ENCODE data around the gene SLC23A2. TPM values are rescaled to one million over a fixed set of nuclear protein-coding genes. Genes with fewer than 3 reads are reported as not detected.

SLC23A2 gene
- total RNA-seq, 2 experiments from 2014 or later = 14.3 to 25.7 TPM

GRCh38 chr20:4972506-4973251 is 28.6 kb downstream of the SLC23A2 start:
- Histone ChIP-seq H3K4me2 (ENCODE audit: low read length) (peak overlapping the region; percentile 76), H3K79me2 (ENCODE audit: insufficient read depth, low read depth, low read length) (peaks cover 17% of the 10 kb centered on the region; the same call in 1 of the 2 replicates), H4K20me1 (ENCODE audit: insufficient read depth, low read length) (no peaks in the 10 kb centered on the region), H3K36me3 (ENCODE audit: insufficient read depth, low read length) (peaks cover 30% of the 10 kb centered on the region), H3K9me3 (ENCODE audit: low read length) (no peaks in the 10 kb centered on the region), H3K4me1 (ENCODE audit: insufficient read depth, low read length, poor library complexity, severe bottlenecking) (peaks cover 34% of the 10 kb centered on the region), H2AFZ (ENCODE audit: low read length) (peak overlapping the region; percentile 32; the same call in 1 of the 2 replicates), H3K9me2 (ENCODE audit: insufficient read depth, low read length) (no peaks in the 10 kb centered on the region), H3K4me3 (ENCODE audit: low read depth, low read length, poor library complexity, severe bottlenecking) (peak overlapping the region; percentile 37), H3K27ac (ENCODE audit: low read depth, low read length, poor library complexity, severe bottlenecking) (no peak overlapping the region)
- POLR2A ChIA-PET = interaction anchor here (0.5 to 1.7 kb wide), 8 partner anchors 9 to 519 kb away, joined by 3 to 6 read pairs (median 4); no protein-coding TSS in a partner anchor
- CTCF ChIA-PET (ENCODE audit: unreplicated experiment) = no interaction called here
- TF ChIP-seq EZH2phosphoT487 (IDR thresholded peaks at IDR 0.05; ENCODE audit: borderline replicate concordance, low read depth, low read length) = no peak
- no peak for TF ChIP-seq CTCF (conservative IDR thresholded peaks at IDR 0.05; ENCODE audit: low read length)
- no peak for DNase-seq (ENCODE audit: low spot score)
- intact Hi-C loops (cut with micrococcal nuclease; ENCODE audit: unreplicated experiment) = no loop called here
- BruUV-seq (replicated peaks) = no TSS peak

GRCh38 chr20:4971064-4971463 is 30.2 kb downstream of the SLC23A2 start:
- peaks cover 15% of the 10 kb centered on the region; the same call in 1 of the 2 replicates for H3K79me2 ChIP-seq (ENCODE audit: insufficient read depth, low read depth, low read length)
- CTCF ChIA-PET (ENCODE audit: unreplicated experiment) = no interaction called here
- no TSS peak for BruUV-seq (replicated peaks)

More at GRCh38 chr20:4971064-4971463, 30.2 kb downstream of the SLC23A2 start:
- POLR2A ChIA-PET = interaction anchor here (0.6 kb wide), 1 partner anchor 12 kb away, joined by 3 read pairs; no protein-coding TSS in a partner anchor
- no peak for DNase-seq (ENCODE audit: low spot score)
- Histone ChIP-seq H2AFZ (ENCODE audit: low read length) (no peak overlapping the region), H4K20me1 (ENCODE audit: insufficient read depth, low read length) (no peaks in the 10 kb centered on the region), H3K9me3 (ENCODE audit: low read length) (no peaks in the 10 kb centered on the region), H3K4me1 (ENCODE audit: insufficient read depth, low read length, poor library complexity, severe bottlenecking) (peaks cover 29% of the 10 kb centered on the region), H3K9me2 (ENCODE audit: insufficient read depth, low read length) (no peaks in the 10 kb centered on the region), H3K4me3 (ENCODE audit: low read depth, low read length, poor library complexity, severe bottlenecking) (no peak overlapping the region), H3K36me3 (ENCODE audit: insufficient read depth, low read length) (peaks cover 31% of the 10 kb centered on the region), H3K27ac (ENCODE audit: low read depth, low read length, poor library complexity, severe bottlenecking) (no peak overlapping the region), H3K4me2 (ENCODE audit: low read length) (no peak overlapping the region)
- intact Hi-C loops (cut with micrococcal nuclease; ENCODE audit: unreplicated experiment) = no loop called here
- TF ChIP-seq CTCF (conservative IDR thresholded peaks at IDR 0.05; ENCODE audit: low read length) (no peak), EZH2phosphoT487 (IDR thresholded peaks at IDR 0.05; ENCODE audit: borderline replicate concordance, low read depth, low read length) (no peak)
